K562 (cell line): ENCODE results near the gene RAE1. TPM values are rescaled to one million over a fixed set of nuclear protein-coding genes. Genes with fewer than 3 reads are reported as not detected.
A peak's percentile ranks its signal among the peaks of the same experiment; 100 is the strongest.

ENCODE experiments used
- ATAC-seq: fragments of 200-7000 bp; cut with Tn5 transposase; 3 replicates; pipeline ENCODE4 v1.9.1; 2020; ENCODE audit warnings: moderate library complexity
- BruUV-seq: library from RNA; stranded (reverse); fragments of 400-500 nt; replicated peaks from 2 replicates; lab custom pipeline; 2021; lab: Mats Ljungman, UMichigan
- CTCF ChIA-PET: fragments of 300-600 bp; formaldehyde crosslinking; extraction: SDS; loops from one replicate; lab custom pipeline; 2021; ENCODE audit warnings: low intra/inter-chr PET ratio; lab: Yijun Ruan, JAX
- POLR2A ChIA-PET: fragments of 300-600, 350-650 bp; sonication (Branson Sonifier 250); formaldehyde crosslinking; extraction: SDS; loops from one replicate; lab custom pipeline; 2021; ENCODE audit warnings: antibody characterized with exemption, inconsistent platforms; lab: Yijun Ruan, JAX
- DNase-seq, 4 experiments: peaks; one replicate each; pipeline versions ENCODE4 v3.0.0 to v3.0.0-alpha.2; 2011 to 2018; ENCODE audit warnings: low spot score in 3 of 4, mixed read lengths in 3 of 4; ENCODE audit errors: extremely low read depth in 1 of 4
- FAIRE-seq: peaks from 2 replicates; lab custom pipeline; 2011; peaks lifted over from hg19 to GRCh38; lab: Jason Lieb, UNC
- H2AFZ ChIP-seq: 2 replicates; pipeline ENCODE4 v1.6.0; 2011; ENCODE audit warnings: low read depth, low read length, control low read depth, inconsistent platforms
- H3K27ac ChIP-seq: fragments of 200-600 bp; 3 replicates; pipeline ENCODE4 v1.8.0; 2011; ENCODE audit warnings: low read depth, mild to moderate bottlenecking, control low read depth, inconsistent platforms, low read length, moderate library complexity, mixed read lengths; ENCODE audit errors: extremely low read depth
- H3K27me3 ChIP-seq, 2 experiments: fragments of 300-600 bp in 1 of 2; 2 replicates in 1 of 2; 3 replicates in 1 of 2; pipeline versions ENCODE4 v1.6.0 to v1.8.0; 2011; ENCODE audit warnings: inconsistent platforms in 2 of 2, low read length in 2 of 2, mild to moderate bottlenecking in 1 of 2, mixed read lengths in 1 of 2, moderate library complexity in 1 of 2; ENCODE audit not compliant: control insufficient read depth in 2 of 2, insufficient read depth in 2 of 2
- H3K36me3 ChIP-seq: fragments of 300-600 bp; 3 replicates; pipeline ENCODE4 v1.8.0; 2011; ENCODE audit warnings: mild to moderate bottlenecking, low read length, inconsistent platforms; ENCODE audit not compliant: control insufficient read depth, insufficient read depth
- H3K4me1 ChIP-seq, 2 experiments: fragments of 200-600 bp in 1 of 2; replicated peaks in 1 of 2; 2 replicates in 1 of 2; 3 replicates in 1 of 2; pipeline versions ENCODE4 v1.5.1 to v1.8.0; 2011; ENCODE audit warnings: inconsistent platforms in 2 of 2, low read length in 2 of 2, mild to moderate bottlenecking in 1 of 2, mixed read lengths in 1 of 2, moderate library complexity in 1 of 2; ENCODE audit not compliant: control insufficient read depth in 2 of 2, insufficient read depth in 2 of 2
- H3K4me2 ChIP-seq: 2 replicates; pipeline ENCODE4 v1.6.1; 2011; ENCODE audit warnings: low read length, control low read depth, inconsistent platforms, mixed read lengths; ENCODE audit not compliant: insufficient read depth
- H3K4me3 ChIP-seq: fragments of 200-600 bp; sonication (generic), shearing (Covaris generic); 2 replicates; pipeline ENCODE4 v1.5.1; 2016; ENCODE audit warnings: control low read depth, inconsistent platforms
- H3K79me2 ChIP-seq: fragments of 200-600 bp; 3 replicates; pipeline ENCODE4 v1.8.0; 2011; ENCODE audit warnings: low read length, inconsistent platforms; ENCODE audit not compliant: control insufficient read depth, insufficient read depth
- H3K9ac ChIP-seq, 2 experiments: 2 replicates each; pipeline versions ENCODE4 v1.6.0 to v1.6.1; 2011; ENCODE audit warnings: low read depth in 2 of 2, low read length in 2 of 2, control low read depth in 1 of 2, inconsistent platforms in 1 of 2, mild to moderate bottlenecking in 1 of 2, mixed read lengths in 1 of 2; ENCODE audit not compliant: insufficient read depth in 1 of 2
- H3K9me1 ChIP-seq: one replicate; pipeline ENCODE4 v1.6.0; 2011; ENCODE audit warnings: inconsistent platforms, mild to moderate bottlenecking, low read length, moderate library complexity; ENCODE audit not compliant: control insufficient read depth, insufficient read depth
- H3K9me3 ChIP-seq: replicated peaks from 2 replicates; pipeline ENCODE4 v1.5.1; 2011; ENCODE audit warnings: low read depth, low read length, inconsistent platforms; ENCODE audit not compliant: control insufficient read depth, insufficient read depth
- H4K20me1 ChIP-seq: replicated peaks from 2 replicates; pipeline ENCODE4 v1.6.1; 2011; ENCODE audit warnings: low read length, inconsistent platforms, mixed read lengths; ENCODE audit not compliant: control insufficient read depth, insufficient read depth
- EGR1 ChIP-seq: fragments of 450-650 bp; conservative IDR thresholded peaks from 2 replicates; pipeline ENCODE4 v1.6.1; 2017; ENCODE audit warnings: mild to moderate bottlenecking
- EHMT2 ChIP-seq: fragments of 450-650 bp; IDR thresholded peaks from 2 replicates; pipeline ENCODE4 v1.6.1; 2018; ENCODE audit warnings: antibody characterized with exemption
- FOXM1 ChIP-seq, 2 experiments: fragments of 450-650 bp in 1 of 2; sonication (generic) in 1 of 2; formaldehyde crosslinking in 1 of 2; IDR thresholded peaks; 2 replicates each; pipeline versions ENCODE4 v1.6.1 to v1.9.0; 2017 to 2022; ENCODE audit warnings: low read depth in 2 of 2, mild to moderate bottlenecking in 2 of 2, missing genetic modification reagents in 1 of 2, moderate library complexity in 1 of 2
- HEY1 ChIP-seq: fragments of 250-450 bp; sonication (Bioruptor Pico); IDR thresholded peaks from 2 replicates; pipeline ENCODE4 v1.5.0; 2020; ENCODE audit warnings: mild to moderate bottlenecking, moderate library complexity, borderline replicate concordance
- PML ChIP-seq: IDR thresholded peaks from 2 replicates; pipeline ENCODE4 v1.6.1; 2012; ENCODE audit warnings: low read length, inconsistent platforms
- TCF3 ChIP-seq: sonication (generic); formaldehyde crosslinking; IDR thresholded peaks from 2 replicates; pipeline ENCODE4 v1.4.0; 2020; ENCODE audit warnings: mild to moderate bottlenecking, missing genetic modification reagents
- TOE1 ChIP-seq, 2 experiments: fragments of 450-650 bp in 1 of 2; sonication (generic) in 1 of 2; formaldehyde crosslinking in 1 of 2; IDR thresholded peaks; 2 replicates each; pipeline versions ENCODE4 v1.7.1 to v1.8.0; 2016 to 2022; ENCODE audit warnings: borderline replicate concordance in 2 of 2, mild to moderate bottlenecking in 2 of 2, antibody characterized with exemption in 1 of 2, inconsistent platforms in 1 of 2, low read depth in 1 of 2, missing genetic modification reagents in 1 of 2, moderate library complexity in 1 of 2
- TRIM24 ChIP-seq, 2 experiments: fragments of 450-650 bp; IDR thresholded peaks; 2 replicates each; pipeline ENCODE4 v1.6.1; 2016
- ZNF551 ChIP-seq: fragments of 250-450 bp; sonication (Bioruptor Pico); IDR thresholded peaks from 2 replicates; pipeline ENCODE4 v1.5.0; 2021; ENCODE audit warnings: mild to moderate bottlenecking, moderate library complexity
- WGBS: fragments of 100-300 bp; shearing (Covaris generic); methylation state at CpG from one replicate; pipeline ENCODE4 v1.1.6; 2016; ENCODE audit warnings: low coverage, mixed read lengths; ENCODE audit not compliant: insufficient coverage; ENCODE audit errors: missing lambda C conversion rate; 5-methylcytosine and 5-hydroxymethylcytosine counted together
- in situ Hi-C: fragments of 300-500 bp; cut with MboI; formaldehyde crosslinking; loops from 4 replicates; pipeline ENCODE4 v1.15.0; 2018; ENCODE audit warnings: inconsistent platforms, mixed read lengths
- intact Hi-C: fragments of 100-400 bp; cut with micrococcal nuclease; formaldehyde crosslinking; loops from 2 replicates; pipeline ENCODE4 v1.14.2; 2022
- polyA plus RNA-seq, 8 experiments: library from polyadenylated mRNA; depleted of rRNA in 4 of 8; stranded (reverse) in 5 of 8; unstranded in 3 of 8; fragments of >200 nt; fragmentation: Nextera tagmentation in 2 of 8; fragmentation: Illumina TruSeq in 1 of 8; extraction: Ambion mirVana in 2 of 8; extraction: Trizol in 1 of 8; gene quantifications; 2 replicates each; pipeline versions ENCODE4 v1.2.1 to v1.2.3, GENCODE V29; 2011 to 2014; ENCODE audit warnings: inconsistent platforms in 1 of 8, missing spikeins in 1 of 8
- total RNA-seq, 7 experiments: library from RNA; depleted of rRNA in 6 of 7; stranded (reverse); fragments of >200 nt in 6 of 7; fragmentation: Illumina TruSeq in 2 of 7; extraction: Trizol in 2 of 7; gene quantifications; 2 replicates each; pipeline versions ENCODE4 v1.2.1 to v1.2.3, GENCODE V29; 2011 to 2021; ENCODE audit warnings: low replicate concordance in 1 of 7
- TF ChIP-seq, protein P1 (sequence below): sonication (generic); formaldehyde crosslinking; IDR thresholded peaks from 2 replicates; pipeline ENCODE4 v1.8.1; 2022; ENCODE audit warnings: missing genetic modification reagents
- TF ChIP-seq, protein P2 (sequence below): fragments of 450-650 bp; conservative IDR thresholded peaks from 2 replicates; pipeline ENCODE4 v1.6.1; 2016; ENCODE audit warnings: missing genetic modification characterization, low read depth, mild to moderate bottlenecking, control low read depth, missing compliant biosample characterization

Gene RAE1
- total and polyA plus RNA-seq, 9 of the 15 experiments (the other 6 are each of a cell fraction or from before 2014, with no cell fraction given): 33.7 to 248 (median 77.7) TPM

DNA sequence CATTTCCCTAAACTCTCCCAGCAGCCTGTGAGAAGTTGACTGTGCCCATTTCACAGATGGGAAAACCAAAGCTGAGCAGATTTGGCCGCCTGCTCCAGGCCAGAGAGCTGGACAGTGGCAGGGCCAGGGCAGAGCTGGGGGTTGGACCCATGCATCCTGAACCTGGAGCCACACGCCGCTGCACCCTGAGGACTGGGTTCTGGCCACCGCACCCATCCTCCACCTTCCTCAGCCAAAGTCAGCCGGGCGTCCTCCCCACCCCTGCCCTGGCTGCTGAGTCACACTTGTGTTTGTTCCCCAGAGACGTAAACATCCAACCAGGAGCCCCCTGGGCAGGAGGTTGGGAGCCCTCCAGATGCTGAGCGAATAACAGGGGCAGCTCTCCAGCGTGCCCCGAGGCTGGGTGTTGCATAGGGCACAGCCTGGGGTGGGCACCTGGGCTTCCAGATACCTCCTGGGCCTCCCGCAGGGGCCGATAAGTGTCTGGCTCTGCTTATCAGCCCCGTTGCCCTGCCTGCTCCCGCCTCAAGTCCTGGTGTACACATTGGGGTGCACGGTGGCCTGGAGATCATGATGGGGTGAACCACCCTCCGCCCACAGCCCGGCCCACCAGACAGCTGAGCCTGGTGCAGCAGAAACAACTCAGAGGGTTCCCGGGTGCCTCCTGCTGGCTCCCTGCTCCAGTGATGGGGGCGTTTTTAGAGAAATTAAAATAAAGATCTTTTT is 64.0 kb downstream of the RAE1 start (continued):
- TF ChIP-seq, protein P1, sequence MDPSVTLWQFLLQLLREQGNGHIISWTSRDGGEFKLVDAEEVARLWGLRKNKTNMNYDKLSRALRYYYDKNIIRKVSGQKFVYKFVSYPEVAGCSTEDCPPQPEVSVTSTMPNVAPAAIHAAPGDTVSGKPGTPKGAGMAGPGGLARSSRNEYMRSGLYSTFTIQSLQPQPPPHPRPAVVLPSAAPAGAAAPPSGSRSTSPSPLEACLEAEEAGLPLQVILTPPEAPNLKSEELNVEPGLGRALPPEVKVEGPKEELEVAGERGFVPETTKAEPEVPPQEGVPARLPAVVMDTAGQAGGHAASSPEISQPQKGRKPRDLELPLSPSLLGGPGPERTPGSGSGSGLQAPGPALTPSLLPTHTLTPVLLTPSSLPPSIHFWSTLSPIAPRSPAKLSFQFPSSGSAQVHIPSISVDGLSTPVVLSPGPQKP: no peak
- TF ChIP-seq ZNF551 (no peak), FOXM1 (IDR thresholded peaks at IDR 0.05; ENCODE audit: low read depth) (0 out of 2 replicates have a peak, but pooled peaks have one; percentile 10), FOXM1 (CRISPR knock-in tag; IDR thresholded peaks at IDR 0.05; ENCODE audit: low read depth) (no peak), HEY1 (CRISPR knock-in tag) (no peak), PML (no peak), TOE1 (IDR thresholded peaks at IDR 0.05; ENCODE audit: borderline replicate concordance) (no peak; the same call in 1 of the 2 replicates), TOE1 (CRISPR knock-in tag; IDR thresholded peaks at IDR 0.05; ENCODE audit: borderline replicate concordance, low read depth) (no peak), EHMT2 (no peak)

DNA sequence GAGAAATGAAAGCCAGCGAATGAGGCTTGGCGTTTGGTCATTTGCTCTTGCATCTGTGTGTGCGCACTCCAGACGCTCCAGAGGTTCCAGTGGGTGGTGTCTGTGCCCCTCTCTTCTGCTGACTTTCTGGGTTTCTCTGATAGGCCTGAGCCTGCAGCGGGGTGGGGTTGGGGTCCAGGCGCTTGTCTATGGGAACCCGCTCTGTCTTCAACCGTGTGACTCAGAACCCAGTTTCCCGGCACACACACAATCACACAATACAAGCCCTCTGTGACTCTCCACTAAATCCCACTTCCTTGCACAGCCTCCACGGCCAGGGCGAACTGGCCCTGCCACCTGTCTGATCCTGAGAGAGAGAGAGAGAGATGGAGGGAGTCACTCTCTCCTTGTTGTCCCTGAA is 64.7 kb downstream of the RAE1 start:
- Histone ChIP-seq H2AFZ (peak overlapping the region; percentile 87), H3K79me2 (no peaks in the 10 kb centered on the region), H3K9me1 (no peaks in the 10 kb centered on the region), H3K9me3 (no peaks in the 10 kb centered on the region), H3K4me2 (peak overlapping the region; percentile 14; the same call in 1 of the 2 replicates), H3K27ac (peak overlapping the region; percentile 73; the same call in 1 of the 3 replicates), H3K36me3 (peaks cover 3% of the 10 kb centered on the region; the same call in 1 of the 3 replicates), H3K27me3 (no peaks in the 10 kb centered on the region), H3K9ac (peak overlapping the region; percentile 24 to 74; a peak in 3 of 4 replicates), H3K4me1 (peaks cover 64 to 69% of the 10 kb centered on the region in 2 experiments), H3K4me3 (no peak overlapping the region), H4K20me1 (no peaks in the 10 kb centered on the region)
- CTCF ChIA-PET: no interaction called here
- POLR2A ChIA-PET: interaction anchor here (0.6 to 1.7 kb wide), 5 partner anchors 14 to 56 kb away, joined by 3 to 6 read pairs (median 3); no protein-coding TSS in a partner anchor
- intact Hi-C loops (no loop called here), in situ Hi-C loops (no loop called here)
- WGBS: 37% methylated on average over 11 of the region's 11 CpGs
- TF ChIP-seq TCF3 (no peak), EGR1 (no peak), TRIM24 (IDR thresholded peaks at IDR 0.05) (no peak)
- TF ChIP-seq, protein P2, sequence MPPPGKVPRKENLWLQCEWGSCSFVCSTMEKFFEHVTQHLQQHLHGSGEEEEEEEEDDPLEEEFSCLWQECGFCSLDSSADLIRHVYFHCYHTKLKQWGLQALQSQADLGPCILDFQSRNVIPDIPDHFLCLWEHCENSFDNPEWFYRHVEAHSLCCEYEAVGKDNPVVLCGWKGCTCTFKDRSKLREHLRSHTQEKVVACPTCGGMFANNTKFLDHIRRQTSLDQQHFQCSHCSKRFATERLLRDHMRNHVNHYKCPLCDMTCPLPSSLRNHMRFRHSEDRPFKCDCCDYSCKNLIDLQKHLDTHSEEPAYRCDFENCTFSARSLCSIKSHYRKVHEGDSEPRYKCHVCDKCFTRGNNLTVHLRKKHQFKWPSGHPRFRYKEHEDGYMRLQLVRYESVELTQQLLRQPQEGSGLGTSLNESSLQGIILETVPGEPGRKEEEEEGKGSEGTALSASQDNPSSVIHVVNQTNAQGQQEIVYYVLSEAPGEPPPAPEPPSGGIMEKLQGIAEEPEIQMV (tag): 0 out of 2 replicates have a peak, but pooled peaks have one; percentile 22
- no peak for FAIRE-seq
- no TSS peak for BruUV-seq
- peak in 2 of 4 experiments; percentile 48 to 56 for DNase-seq
- peak; percentile 11 for ATAC-seq
